Neural progenitor cell (in vitro differentiated cells): ENCODE data around the gene PTGES2. TPM values are rescaled to one million over a fixed set of nuclear protein-coding genes. Genes with fewer than 3 reads are reported as not detected.

Experiments
- DNase-seq: peaks from one replicate; pipeline ENCODE4 v3.0.0-alpha.2; 2016; ENCODE audit warnings: low spot score
- H2AFZ ChIP-seq: fragments of 200-600 bp; sonication (generic); replicated peaks from 2 replicates; pipeline ENCODE4 v1.6.1; 2016; ENCODE audit warnings: antibody characterized with exemption
- H3F3A ChIP-seq: fragments of 200-600 bp; sonication (generic); 2 replicates; pipeline ENCODE4 v1.6.1; 2016; ENCODE audit warnings: antibody characterized with exemption, low read depth
- H3K27ac ChIP-seq: fragments of 200-600 bp; sonication (generic); 2 replicates; pipeline ENCODE4 v1.5.1; 2016; ENCODE audit warnings: mild to moderate bottlenecking
- H3K27me3 ChIP-seq: fragments of 200-600 bp; sonication (generic); 2 replicates; pipeline ENCODE4 v1.6.1; 2016; ENCODE audit warnings: mild to moderate bottlenecking, moderate library complexity
- H3K36me3 ChIP-seq: fragments of 200-600 bp; sonication (generic); 2 replicates; pipeline ENCODE4 v1.5.1; 2016
- H3K4me1 ChIP-seq: fragments of 200-600 bp; sonication (generic); 2 replicates; pipeline ENCODE4 v1.6.1; 2016; ENCODE audit warnings: mixed run types
- H3K4me2 ChIP-seq: fragments of 200-600 bp; sonication (generic); 2 replicates; pipeline ENCODE4 v1.6.1; 2016
- H3K4me3 ChIP-seq: fragments of 200-600 bp; sonication (generic); 2 replicates; pipeline ENCODE4 v1.5.1; 2016
- H3K79me2 ChIP-seq: fragments of 200-600 bp; sonication (generic); 2 replicates; pipeline ENCODE4 v1.6.1; 2016; ENCODE audit warnings: low read depth
- H3K9ac ChIP-seq: fragments of 200-600 bp; sonication (generic); 2 replicates; pipeline ENCODE4 v1.6.1; 2016
- H3K9me3 ChIP-seq: fragments of 200-600 bp; sonication (generic); 2 replicates; pipeline ENCODE4 v1.5.1; 2016; ENCODE audit warnings: low read depth
- H4K20me1 ChIP-seq: fragments of 200-600 bp; sonication (generic); 2 replicates; pipeline ENCODE4 v1.6.1; 2016; ENCODE audit warnings: low read depth
- H3K27ac Mint-ChIP-seq: 3 replicates; pipeline ENCODE4 v1.8.0; 2021; ENCODE audit warnings: mixed read lengths
- H3K27me3 Mint-ChIP-seq: 2 replicates; pipeline ENCODE4 v1.8.0; 2022; ENCODE audit warnings: low read depth, mild to moderate bottlenecking, inconsistent platforms, moderate library complexity, mixed read lengths; ENCODE audit not compliant: insufficient read depth
- H3K36me3 Mint-ChIP-seq: 3 replicates; pipeline ENCODE4 v1.8.0; 2021; ENCODE audit warnings: mixed read lengths
- H3K4me1 Mint-ChIP-seq: 3 replicates; pipeline ENCODE4 v1.8.0; 2021; ENCODE audit warnings: mixed read lengths
- H3K4me3 Mint-ChIP-seq: 3 replicates; pipeline ENCODE4 v1.8.0; 2021; ENCODE audit warnings: mild to moderate bottlenecking, moderate library complexity, mixed read lengths
- H3K9me3 Mint-ChIP-seq: 3 replicates; pipeline ENCODE4 v1.8.0; 2020; ENCODE audit warnings: mixed read lengths
- CTCF ChIP-seq: fragments of 200-600 bp; sonication (generic); IDR thresholded peaks from 2 replicates; pipeline ENCODE4 v1.5.1; 2017; ENCODE audit warnings: antibody characterized with exemption, mild to moderate bottlenecking
- EZH2 ChIP-seq: fragments of 200-600 bp; sonication (generic); IDR thresholded peaks from 2 replicates; pipeline ENCODE4 v1.6.1; 2017; ENCODE audit warnings: antibody characterized with exemption, mild to moderate bottlenecking, moderate library complexity
- EZH2phosphoT487 ChIP-seq: fragments of 200-600 bp; sonication (generic); IDR thresholded peaks from 2 replicates; pipeline ENCODE4 v1.6.1; 2017; ENCODE audit warnings: antibody characterized with exemption
- total RNA-seq: library from RNA; depleted of rRNA; stranded (reverse); fragments of >200 nt; gene quantifications from 2 replicates; pipeline ENCODE4 v1.2.3, GENCODE V29; 2015; ENCODE audit warnings: low replicate concordance

Gene PTGES2
- total RNA-seq, 1 donor from 2014 or later = 25.7 TPM

GRCh38 chr9:128148509-128149000, 21.0 kb upstream of the PTGES2 start:
- Mint-ChIP-seq H3K9me3 (no peaks in the 10 kb centered on the region), H3K4me1 (peaks cover 15% of the 10 kb centered on the region), H3K36me3 (no peaks in the 10 kb centered on the region), H3K27ac (peak overlapping the region; percentile 88), H3K4me3 (no peak overlapping the region), H3K27me3 (peaks cover 13% of the 10 kb centered on the region)
- Histone ChIP-seq H2AFZ (no peak overlapping the region), H4K20me1 (no peaks in the 10 kb centered on the region), H3K36me3 (no peaks in the 10 kb centered on the region), H3K4me1 (no peaks in the 10 kb centered on the region), H3K27me3 (no peaks in the 10 kb centered on the region), H3K4me3 (no peak overlapping the region), H3K27ac (no peak overlapping the region), H3K79me2 (no peaks in the 10 kb centered on the region), H3F3A (no peaks in the 10 kb centered on the region), H3K9me3 (no peaks in the 10 kb centered on the region), H3K4me2 (no peak overlapping the region), H3K9ac (no peak overlapping the region)
- TF ChIP-seq CTCF (no peak), EZH2 (no peak), EZH2phosphoT487 (no peak)
- DNase-seq = no peak

DNA sequence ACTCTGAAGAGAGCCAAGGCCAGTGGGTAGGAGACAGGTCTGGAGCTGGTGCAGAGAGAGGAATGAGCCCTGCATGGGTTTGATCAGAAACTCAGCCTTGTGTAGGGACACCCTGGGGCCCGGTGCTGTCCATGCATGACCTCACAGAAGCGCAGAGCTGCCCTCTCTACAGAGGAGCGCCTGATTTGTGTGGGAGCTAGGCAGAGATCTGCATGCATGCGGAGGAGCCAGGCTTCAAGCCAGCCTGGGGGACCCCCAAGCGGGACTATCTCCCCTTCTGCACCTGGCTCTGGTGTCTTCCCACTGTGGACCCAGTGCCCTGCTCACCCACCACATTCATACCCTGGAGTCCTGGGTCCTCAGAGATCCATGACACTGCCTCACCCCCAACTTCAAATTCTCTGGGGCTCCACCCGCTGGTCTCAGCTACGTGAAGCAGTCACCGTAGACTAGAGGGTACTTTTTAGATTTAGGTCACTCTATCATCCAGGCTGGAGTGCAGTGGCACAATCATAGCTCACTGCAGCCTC, 19.1 kb upstream of the PTGES2 start:
- no peak overlapping the region for H3K4me2 ChIP-seq
- peaks cover 17% of the 10 kb centered on the region for H3K4me1 Mint-ChIP-seq
- no peak overlapping the region for H3K9ac ChIP-seq
- DNase-seq = no peak
- no peaks in the 10 kb centered on the region for H4K20me1 ChIP-seq
- no peaks in the 10 kb centered on the region for H3K36me3 Mint-ChIP-seq
- no peaks in the 10 kb centered on the region for H3F3A ChIP-seq
- H3K79me2 ChIP-seq = no peaks in the 10 kb centered on the region
- no peaks in the 10 kb centered on the region for H3K9me3 Mint-ChIP-seq
- peaks cover 13% of the 10 kb centered on the region for H3K27me3 Mint-ChIP-seq
- H3K4me1 ChIP-seq = no peaks in the 10 kb centered on the region
- no peak overlapping the region for H3K4me3 Mint-ChIP-seq
- no peaks in the 10 kb centered on the region for H3K9me3 ChIP-seq
- TF ChIP-seq EZH2phosphoT487 = no peak
- no peak for TF ChIP-seq CTCF
- TF ChIP-seq EZH2 = no peak
- H3K27me3 ChIP-seq = no peaks in the 10 kb centered on the region
- H3K27ac ChIP-seq = no peak overlapping the region
- no peaks in the 10 kb centered on the region for H3K36me3 ChIP-seq
- H2AFZ ChIP-seq = no peak overlapping the region
- no peak overlapping the region for H3K4me3 ChIP-seq
- no peak overlapping the region for H3K27ac Mint-ChIP-seq

GRCh38 chr9:128145951-128146351, 18.4 kb upstream of the PTGES2 start:
- H3K9ac ChIP-seq = no peak overlapping the region
- Mint-ChIP-seq H3K27me3 (peaks cover 12% of the 10 kb centered on the region), H3K9me3 (no peaks in the 10 kb centered on the region), H3K4me3 (no peak overlapping the region), H3K36me3 (no peaks in the 10 kb centered on the region), H3K4me1 (peaks cover 20% of the 10 kb centered on the region), H3K27ac (no peak overlapping the region)
- no peaks in the 10 kb centered on the region for H3K9me3 ChIP-seq
- H3K36me3 ChIP-seq = no peaks in the 10 kb centered on the region
- no peaks in the 10 kb centered on the region for H4K20me1 ChIP-seq
- no peak overlapping the region for H2AFZ ChIP-seq
- H3K4me3 ChIP-seq = no peak overlapping the region
- H3K4me2 ChIP-seq = no peak overlapping the region
- H3F3A ChIP-seq = no peaks in the 10 kb centered on the region
- H3K79me2 ChIP-seq = no peaks in the 10 kb centered on the region
- TF ChIP-seq EZH2phosphoT487 (no peak), EZH2 (no peak), CTCF (no peak)
- H3K27ac ChIP-seq = no peak overlapping the region
- no peak for DNase-seq
- no peaks in the 10 kb centered on the region for H3K4me1 ChIP-seq
- H3K27me3 ChIP-seq = no peaks in the 10 kb centered on the region
